ENCODE measurements around the gene ANAPC7. TPM values are rescaled to one million over a fixed set of nuclear protein-coding genes. Genes with fewer than 3 reads are reported as not detected.
"Not testable (repeated sequence)": the region's sequence is repeated elsewhere in the genome, so short reads cannot be mapped to it uniquely, and the experiment has no call there.

The ANAPC7 gene
- total RNA-seq, 1 experiment from 2014 or later = 85.8 TPM

DNA sequence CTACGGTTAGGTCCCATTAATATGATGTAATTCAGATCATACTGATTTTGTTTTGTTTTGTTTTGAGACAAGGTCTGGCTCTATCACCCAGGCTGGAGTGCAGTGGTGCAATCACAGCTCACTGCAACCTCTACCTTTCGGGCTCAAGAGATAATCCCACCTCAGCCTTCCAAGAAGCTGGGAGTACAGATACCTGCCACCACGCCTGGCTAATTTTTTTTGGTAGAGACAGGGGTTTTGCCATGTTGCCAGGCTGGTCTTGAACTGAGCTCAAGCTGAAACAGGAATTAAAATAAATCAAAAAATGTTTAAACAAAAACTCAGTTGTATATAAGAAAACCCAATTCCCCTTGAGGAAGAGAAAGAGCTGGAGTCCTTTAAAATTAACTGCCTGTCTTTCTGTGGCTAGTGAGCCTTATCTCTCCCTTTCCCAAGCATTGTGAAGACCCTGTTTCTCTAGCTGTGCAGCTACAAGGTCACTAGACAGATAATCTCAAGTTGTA, 17.7 kb upstream of the ANAPC7 start:
- Histone ChIP-seq H3K9me3 (ENCODE audit: control insufficient read depth, insufficient read depth, low read depth, low read length) (no peaks in the 10 kb centered on the region), H3K36me3 (ENCODE audit: control insufficient read depth, insufficient read depth, low read length) (no peaks in the 10 kb centered on the region), H3K27me3 (ENCODE audit: control insufficient read depth, insufficient read depth, low read length) (no peaks in the 10 kb centered on the region), H3K4me1 (ENCODE audit: control insufficient read depth, insufficient read depth, low read length) (no peaks in the 10 kb centered on the region; the same call in 1 of the 2 replicates), H3K4me3 (ENCODE audit: low read depth in 2 of 2, low read length in 2 of 2) (no peak overlapping the region), H3K27ac (ENCODE audit: low read length) (no peak overlapping the region)
- TF ChIP-seq TCF7L2 (IDR thresholded peaks at IDR 0.05; ENCODE audit: low read depth, low read length) (no peak), REST (IDR thresholded peaks at IDR 0.05; ENCODE audit: insufficient read depth in 1 of 2, low read depth in 2 of 2, low read length in 1 of 2) (no peak), SIN3A (IDR thresholded peaks at IDR 0.05; ENCODE audit: borderline replicate concordance, insufficient read depth, low read depth, low read length) (no peak), POLR2AphosphoS5 (IDR thresholded peaks at IDR 0.05; ENCODE audit: low read depth, low read length) (no peak)
- TF ChIP-seq, protein P1, sequence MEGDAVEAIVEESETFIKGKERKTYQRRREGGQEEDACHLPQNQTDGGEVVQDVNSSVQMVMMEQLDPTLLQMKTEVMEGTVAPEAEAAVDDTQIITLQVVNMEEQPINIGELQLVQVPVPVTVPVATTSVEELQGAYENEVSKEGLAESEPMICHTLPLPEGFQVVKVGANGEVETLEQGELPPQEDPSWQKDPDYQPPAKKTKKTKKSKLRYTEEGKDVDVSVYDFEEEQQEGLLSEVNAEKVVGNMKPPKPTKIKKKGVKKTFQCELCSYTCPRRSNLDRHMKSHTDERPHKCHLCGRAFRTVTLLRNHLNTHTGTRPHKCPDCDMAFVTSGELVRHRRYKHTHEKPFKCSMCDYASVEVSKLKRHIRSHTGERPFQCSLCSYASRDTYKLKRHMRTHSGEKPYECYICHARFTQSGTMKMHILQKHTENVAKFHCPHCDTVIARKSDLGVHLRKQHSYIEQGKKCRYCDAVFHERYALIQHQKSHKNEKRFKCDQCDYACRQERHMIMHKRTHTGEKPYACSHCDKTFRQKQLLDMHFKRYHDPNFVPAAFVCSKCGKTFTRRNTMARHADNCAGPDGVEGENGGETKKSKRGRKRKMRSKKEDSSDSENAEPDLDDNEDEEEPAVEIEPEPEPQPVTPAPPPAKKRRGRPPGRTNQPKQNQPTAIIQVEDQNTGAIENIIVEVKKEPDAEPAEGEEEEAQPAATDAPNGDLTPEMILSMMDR (IDR thresholded peaks at IDR 0.05) = no peak
- intact Hi-C loops (cut with micrococcal nuclease; ENCODE audit: unreplicated experiment) (no loop called here), in situ Hi-C loops (cut with HindIII; ENCODE audit: low pct_unique_long_range_greater_than_20kb, low sequenced_read_pairs) (no loop called here)
- DNase-seq (ENCODE audit: low read depth, low spot score) (no peak), ATAC-seq (no peak)
- BruUV-seq (replicated peaks) = no TSS peak
- POLR2A ChIA-PET = no interaction called here
- CTCF ChIA-PET = no interaction called here

DNA sequence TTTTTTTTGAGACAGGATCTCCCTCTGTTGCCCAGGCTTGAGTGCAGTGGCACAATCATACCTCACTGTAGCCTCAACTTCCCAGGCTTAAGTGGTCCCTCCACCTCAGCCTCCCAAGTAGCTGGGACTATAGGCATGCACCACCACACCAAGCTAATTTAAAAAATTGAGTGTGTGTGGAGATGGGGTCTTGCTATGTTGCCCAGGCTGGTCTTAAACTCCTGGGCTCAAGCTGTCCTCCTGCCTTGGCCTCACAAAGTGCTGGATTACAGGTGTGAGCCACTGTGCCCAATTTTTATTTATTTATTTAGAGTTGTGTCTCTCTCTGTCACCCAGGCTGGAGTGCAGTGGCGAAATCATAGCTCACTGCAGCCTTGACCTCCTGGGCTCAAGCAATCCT, 17.1 kb upstream of the ANAPC7 start:
- H3K4me3 ChIP-seq (ENCODE audit: low read depth in 2 of 2, low read length in 2 of 2); H3K36me3 ChIP-seq (ENCODE audit: control insufficient read depth, insufficient read depth, low read length); POLR2A ChIA-PET; H3K4me1 ChIP-seq (ENCODE audit: control insufficient read depth, insufficient read depth, low read length); CTCF ChIA-PET; DNase-seq (ENCODE audit: low read depth, low spot score); H3K27ac ChIP-seq (ENCODE audit: low read length); in situ Hi-C loops (cut with HindIII; ENCODE audit: low pct_unique_long_range_greater_than_20kb, low sequenced_read_pairs); H3K9me3 ChIP-seq (ENCODE audit: control insufficient read depth, insufficient read depth, low read depth, low read length); ATAC-seq; H3K27me3 ChIP-seq (ENCODE audit: control insufficient read depth, insufficient read depth, low read length); BruUV-seq (replicated peaks); intact Hi-C loops (cut with micrococcal nuclease; ENCODE audit: unreplicated experiment): not testable (repeated sequence)

DNA sequence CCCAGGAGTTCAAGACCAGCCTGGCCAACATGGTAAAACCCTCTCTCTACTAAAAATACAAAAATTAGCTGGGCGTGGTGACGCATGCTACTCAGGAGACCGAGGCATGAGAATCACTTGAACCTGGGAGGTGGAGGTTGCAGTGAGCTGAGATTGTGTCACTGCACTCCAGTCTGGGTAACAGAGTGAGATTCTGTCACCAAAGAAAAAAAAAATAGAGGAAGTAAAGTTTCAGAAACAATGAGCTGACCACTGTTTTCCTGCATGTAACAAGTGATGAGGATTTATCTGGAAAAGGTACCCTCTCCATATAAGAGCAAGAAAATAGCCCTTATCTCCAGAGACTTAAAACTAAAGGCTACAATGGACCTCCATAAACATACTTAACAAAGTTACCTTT, 13.6 kb upstream of the ANAPC7 start:
- ATAC-seq; H3K9me3 ChIP-seq (ENCODE audit: control insufficient read depth, insufficient read depth, low read depth, low read length); H3K4me1 ChIP-seq (ENCODE audit: control insufficient read depth, insufficient read depth, low read length); in situ Hi-C loops (cut with HindIII; ENCODE audit: low pct_unique_long_range_greater_than_20kb, low sequenced_read_pairs); intact Hi-C loops (cut with micrococcal nuclease; ENCODE audit: unreplicated experiment); BruUV-seq (replicated peaks); H3K27ac ChIP-seq (ENCODE audit: low read length); H3K36me3 ChIP-seq (ENCODE audit: control insufficient read depth, insufficient read depth, low read length); CTCF ChIA-PET; H3K27me3 ChIP-seq (ENCODE audit: control insufficient read depth, insufficient read depth, low read length); H3K4me3 ChIP-seq (ENCODE audit: low read depth in 2 of 2, low read length in 2 of 2); DNase-seq (ENCODE audit: low read depth, low spot score): not testable (repeated sequence)
- POLR2A ChIA-PET = interaction anchor here (0.6 to 0.7 kb wide), 2 partner anchors 91 to 252 kb away, joined by 4 to 6 read pairs; no protein-coding TSS in a partner anchor

- ATAC-seq; H3K4me1 ChIP-seq (ENCODE audit: control insufficient read depth, insufficient read depth, low read length); intact Hi-C loops (cut with micrococcal nuclease; ENCODE audit: unreplicated experiment); BruUV-seq (replicated peaks); CTCF ChIA-PET; H3K27me3 ChIP-seq (ENCODE audit: control insufficient read depth, insufficient read depth, low read length); H3K36me3 ChIP-seq (ENCODE audit: control insufficient read depth, insufficient read depth, low read length); H3K27ac ChIP-seq (ENCODE audit: low read length); H3K9me3 ChIP-seq (ENCODE audit: control insufficient read depth, insufficient read depth, low read depth, low read length); in situ Hi-C loops (cut with HindIII; ENCODE audit: low pct_unique_long_range_greater_than_20kb, low sequenced_read_pairs); DNase-seq (ENCODE audit: low read depth, low spot score); H3K4me3 ChIP-seq (ENCODE audit: low read depth in 2 of 2, low read length in 2 of 2); POLR2A ChIA-PET: not testable (repeated sequence)
Observed at GRCh38 chr12:110410086-110410485, 6.6 kb upstream of the ANAPC7 start.

GRCh38 chr12:110405126-110405662, 1.7 kb upstream of the ANAPC7 start:
- CTCF ChIA-PET = interaction anchor here (0.6 kb wide), 1 partner anchor 26 kb away, joined by 3 read pairs; no protein-coding TSS in a partner anchor
- DNase-seq (ENCODE audit: low read depth, low spot score); H3K27me3 ChIP-seq (ENCODE audit: control insufficient read depth, insufficient read depth, low read length); ATAC-seq; POLR2A ChIA-PET; H3K4me3 ChIP-seq (ENCODE audit: low read depth in 2 of 2, low read length in 2 of 2); intact Hi-C loops (cut with micrococcal nuclease; ENCODE audit: unreplicated experiment); BruUV-seq (replicated peaks); H3K36me3 ChIP-seq (ENCODE audit: control insufficient read depth, insufficient read depth, low read length); in situ Hi-C loops (cut with HindIII; ENCODE audit: low pct_unique_long_range_greater_than_20kb, low sequenced_read_pairs); H3K9me3 ChIP-seq (ENCODE audit: control insufficient read depth, insufficient read depth, low read depth, low read length); H3K4me1 ChIP-seq (ENCODE audit: control insufficient read depth, insufficient read depth, low read length): not testable (repeated sequence)
- H3K27ac ChIP-seq (ENCODE audit: low read length) = peak overlapping the region; percentile 100; the same call in 1 of the 2 replicates

Measured in Panc1 (cell line).